K562 (cell line): Measurements from ENCODE around the gene SLC66A3. TPM values are rescaled to one million over a fixed set of nuclear protein-coding genes. Genes with fewer than 3 reads are reported as not detected.

Source experiments
- ATAC-seq: fragments of 200-7000 bp; cut with Tn5 transposase; 3 replicates; pipeline ENCODE4 v1.9.1; 2020; ENCODE audit warnings: moderate library complexity
- BruUV-seq: library from RNA; stranded (reverse); fragments of 400-500 nt; replicated peaks from 2 replicates; lab custom pipeline; 2021; lab: Mats Ljungman, UMichigan
- CTCF ChIA-PET: fragments of 300-600 bp; formaldehyde crosslinking; extraction: SDS; loops from one replicate; lab custom pipeline; 2021; ENCODE audit warnings: low intra/inter-chr PET ratio; lab: Yijun Ruan, JAX
- POLR2A ChIA-PET: fragments of 300-600, 350-650 bp; sonication (Branson Sonifier 250); formaldehyde crosslinking; extraction: SDS; loops from one replicate; lab custom pipeline; 2021; ENCODE audit warnings: antibody characterized with exemption, inconsistent platforms; lab: Yijun Ruan, JAX
- DNase-seq, 4 experiments: peaks; one replicate each; pipeline versions ENCODE4 v3.0.0 to v3.0.0-alpha.2; 2011 to 2018; ENCODE audit warnings: low spot score in 3 of 4, mixed read lengths in 3 of 4; ENCODE audit errors: extremely low read depth in 1 of 4
- FAIRE-seq: peaks from 2 replicates; lab custom pipeline; 2011; peaks lifted over from hg19 to GRCh38; lab: Jason Lieb, UNC
- H2AFZ ChIP-seq: 2 replicates; pipeline ENCODE4 v1.6.0; 2011; ENCODE audit warnings: low read depth, low read length, control low read depth, inconsistent platforms
- H3K27ac ChIP-seq: fragments of 200-600 bp; 3 replicates; pipeline ENCODE4 v1.8.0; 2011; ENCODE audit warnings: low read depth, mild to moderate bottlenecking, control low read depth, inconsistent platforms, low read length, moderate library complexity, mixed read lengths; ENCODE audit errors: extremely low read depth
- H3K27me3 ChIP-seq, 2 experiments: fragments of 300-600 bp in 1 of 2; 2 replicates in 1 of 2; 3 replicates in 1 of 2; pipeline versions ENCODE4 v1.6.0 to v1.8.0; 2011; ENCODE audit warnings: inconsistent platforms in 2 of 2, low read length in 2 of 2, mild to moderate bottlenecking in 1 of 2, mixed read lengths in 1 of 2, moderate library complexity in 1 of 2; ENCODE audit not compliant: control insufficient read depth in 2 of 2, insufficient read depth in 2 of 2
- H3K36me3 ChIP-seq: fragments of 300-600 bp; 3 replicates; pipeline ENCODE4 v1.8.0; 2011; ENCODE audit warnings: mild to moderate bottlenecking, low read length, inconsistent platforms; ENCODE audit not compliant: control insufficient read depth, insufficient read depth
- H3K4me1 ChIP-seq, 2 experiments: fragments of 200-600 bp in 1 of 2; replicated peaks in 1 of 2; 2 replicates in 1 of 2; 3 replicates in 1 of 2; pipeline versions ENCODE4 v1.5.1 to v1.8.0; 2011; ENCODE audit warnings: inconsistent platforms in 2 of 2, low read length in 2 of 2, mild to moderate bottlenecking in 1 of 2, mixed read lengths in 1 of 2, moderate library complexity in 1 of 2; ENCODE audit not compliant: control insufficient read depth in 2 of 2, insufficient read depth in 2 of 2
- H3K4me2 ChIP-seq: 2 replicates; pipeline ENCODE4 v1.6.1; 2011; ENCODE audit warnings: low read length, control low read depth, inconsistent platforms, mixed read lengths; ENCODE audit not compliant: insufficient read depth
- H3K4me3 ChIP-seq: fragments of 200-600 bp; sonication (generic), shearing (Covaris generic); 2 replicates; pipeline ENCODE4 v1.5.1; 2016; ENCODE audit warnings: control low read depth, inconsistent platforms
- H3K79me2 ChIP-seq: fragments of 200-600 bp; 3 replicates; pipeline ENCODE4 v1.8.0; 2011; ENCODE audit warnings: low read length, inconsistent platforms; ENCODE audit not compliant: control insufficient read depth, insufficient read depth
- H3K9ac ChIP-seq, 2 experiments: 2 replicates each; pipeline versions ENCODE4 v1.6.0 to v1.6.1; 2011; ENCODE audit warnings: low read depth in 2 of 2, low read length in 2 of 2, control low read depth in 1 of 2, inconsistent platforms in 1 of 2, mild to moderate bottlenecking in 1 of 2, mixed read lengths in 1 of 2; ENCODE audit not compliant: insufficient read depth in 1 of 2
- H3K9me1 ChIP-seq: one replicate; pipeline ENCODE4 v1.6.0; 2011; ENCODE audit warnings: inconsistent platforms, mild to moderate bottlenecking, low read length, moderate library complexity; ENCODE audit not compliant: control insufficient read depth, insufficient read depth
- H3K9me3 ChIP-seq: replicated peaks from 2 replicates; pipeline ENCODE4 v1.5.1; 2011; ENCODE audit warnings: low read depth, low read length, inconsistent platforms; ENCODE audit not compliant: control insufficient read depth, insufficient read depth
- H4K20me1 ChIP-seq: replicated peaks from 2 replicates; pipeline ENCODE4 v1.6.1; 2011; ENCODE audit warnings: low read length, inconsistent platforms, mixed read lengths; ENCODE audit not compliant: control insufficient read depth, insufficient read depth
- ETV6 ChIP-seq, 3 experiments: fragments of 150-350 bp in 1 of 3; sonication (generic) in 1 of 3; formaldehyde crosslinking in 1 of 3; IDR thresholded peaks; 2 replicates each; pipeline versions ENCODE4 v1.6.1 to v1.8.0; 2014 to 2022; ENCODE audit warnings: borderline replicate concordance in 2 of 3, low read depth in 2 of 3, antibody characterized with exemption in 1 of 3, low read length in 1 of 3, mild to moderate bottlenecking in 1 of 3, missing genetic modification reagents in 1 of 3
- RCOR1 ChIP-seq, 2 experiments: IDR thresholded peaks; 2 replicates each; pipeline ENCODE4 v1.6.1; 2012; ENCODE audit warnings: low read depth in 2 of 2, low read length in 2 of 2, borderline replicate concordance in 1 of 2, improper control_type of control experiment in 1 of 2
- SIX5 ChIP-seq, 2 experiments: IDR thresholded peaks; 2 replicates each; pipeline ENCODE4 v1.6.1; 2011; ENCODE audit warnings: low read length in 2 of 2, borderline replicate concordance in 1 of 2, low read depth in 1 of 2, mild to moderate bottlenecking in 1 of 2, moderate library complexity in 1 of 2; ENCODE audit not compliant: insufficient read depth in 1 of 2
- WGBS: fragments of 100-300 bp; shearing (Covaris generic); methylation state at CpG from one replicate; pipeline ENCODE4 v1.1.6; 2016; ENCODE audit warnings: low coverage, mixed read lengths; ENCODE audit not compliant: insufficient coverage; ENCODE audit errors: missing lambda C conversion rate; 5-methylcytosine and 5-hydroxymethylcytosine counted together
- in situ Hi-C: fragments of 300-500 bp; cut with MboI; formaldehyde crosslinking; loops from 4 replicates; pipeline ENCODE4 v1.15.0; 2018; ENCODE audit warnings: inconsistent platforms, mixed read lengths
- intact Hi-C: fragments of 100-400 bp; cut with micrococcal nuclease; formaldehyde crosslinking; loops from 2 replicates; pipeline ENCODE4 v1.14.2; 2022
- polyA plus RNA-seq, 8 experiments: library from polyadenylated mRNA; depleted of rRNA in 4 of 8; stranded (reverse) in 5 of 8; unstranded in 3 of 8; fragments of >200 nt; fragmentation: Nextera tagmentation in 2 of 8; fragmentation: Illumina TruSeq in 1 of 8; extraction: Ambion mirVana in 2 of 8; extraction: Trizol in 1 of 8; gene quantifications; 2 replicates each; pipeline versions ENCODE4 v1.2.1 to v1.2.3, GENCODE V29; 2011 to 2014; ENCODE audit warnings: inconsistent platforms in 1 of 8, missing spikeins in 1 of 8
- total RNA-seq, 7 experiments: library from RNA; depleted of rRNA in 6 of 7; stranded (reverse); fragments of >200 nt in 6 of 7; fragmentation: Illumina TruSeq in 2 of 7; extraction: Trizol in 2 of 7; gene quantifications; 2 replicates each; pipeline versions ENCODE4 v1.2.1 to v1.2.3, GENCODE V29; 2011 to 2021; ENCODE audit warnings: low replicate concordance in 1 of 7

The SLC66A3 gene
- total and polyA plus RNA-seq, 9 of the 15 experiments (the other 6 are each of a cell fraction or from before 2014, with no cell fraction given) = 2.8 to 30.0 (median 9.1) TPM

DNA sequence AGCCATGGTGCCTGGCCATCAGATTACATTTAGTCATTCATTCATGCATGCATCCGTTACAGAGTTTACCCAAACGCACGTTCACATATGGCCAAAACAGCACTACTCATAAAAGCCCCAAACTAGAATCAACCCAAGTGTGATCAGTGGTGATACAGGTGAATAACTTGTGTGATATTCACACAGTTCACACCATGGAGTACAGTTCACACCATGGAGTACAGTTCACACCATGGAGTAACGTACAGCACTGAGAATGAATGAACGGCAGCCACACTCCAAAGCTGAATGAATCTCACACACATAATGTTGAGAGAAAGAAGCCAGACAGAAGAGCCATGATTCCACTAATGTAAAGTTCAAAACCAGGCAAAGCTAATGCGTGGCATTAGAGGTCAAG, 12.3 kb upstream of the SLC66A3 start:
- Histone ChIP-seq H3K4me1 (no peaks in the 10 kb centered on the region), H2AFZ (no peak overlapping the region), H3K79me2 (no peaks in the 10 kb centered on the region), H3K4me2 (no peak overlapping the region), H3K27me3 (peaks cover 11 to 54% of the 10 kb centered on the region in 2 experiments), H3K9me1 (no peaks in the 10 kb centered on the region), H3K36me3 (no peaks in the 10 kb centered on the region), H4K20me1 (no peaks in the 10 kb centered on the region), H3K9ac (no peak overlapping the region), H3K4me3 (no peak overlapping the region), H3K9me3 (0 out of 2 replicates have a peak, but pooled peaks cover 4% of the 10 kb centered on the region), H3K27ac (no peak overlapping the region)
- FAIRE-seq (no peak), DNase-seq (no peak), ATAC-seq (no peak)
- in situ Hi-C loops (loop anchor here (25.0 kb wide), 1 partner anchor 269 kb away; no protein-coding TSS in a partner anchor), intact Hi-C loops (no loop called here)
- ChIA-PET POLR2A (interaction anchor here (2.3 kb wide), 1 partner anchor 10 kb away, joined by 7 read pairs; a partner anchor contains a TSS), CTCF (no interaction called here)
- TF ChIP-seq RCOR1 (IDR thresholded peaks at IDR 0.05; ENCODE audit: borderline replicate concordance in 1 of 2, low read depth in 2 of 2, low read length in 2 of 2) (no peak), ETV6 (IDR thresholded peaks at IDR 0.05; ENCODE audit: borderline replicate concordance in 1 of 2, low read depth in 2 of 2, low read length in 1 of 2) (no peak), ETV6 (CRISPR knock-in tag; IDR thresholded peaks at IDR 0.05; ENCODE audit: borderline replicate concordance) (no peak), SIX5 (IDR thresholded peaks at IDR 0.05; ENCODE audit: borderline replicate concordance in 1 of 2, insufficient read depth in 1 of 2, low read depth in 1 of 2, low read length in 2 of 2) (no peak)
- BruUV-seq = no TSS peak
- WGBS = 0% methylated on average over 6 of the region's 6 CpGs
